Activated CD8-positive, alpha-beta memory T cell treated with anti-CD3 and anti-CD28 coated beads, Interleukin-2, amount 50 U/mL, for 48 hours (primary cell): Measurements from ENCODE around the gene COBLL1.

Source experiments
- DNase-seq: peaks from one replicate; pipeline ENCODE4 v3.0.0-alpha.2; 2020

Gene COBLL1

DNA sequence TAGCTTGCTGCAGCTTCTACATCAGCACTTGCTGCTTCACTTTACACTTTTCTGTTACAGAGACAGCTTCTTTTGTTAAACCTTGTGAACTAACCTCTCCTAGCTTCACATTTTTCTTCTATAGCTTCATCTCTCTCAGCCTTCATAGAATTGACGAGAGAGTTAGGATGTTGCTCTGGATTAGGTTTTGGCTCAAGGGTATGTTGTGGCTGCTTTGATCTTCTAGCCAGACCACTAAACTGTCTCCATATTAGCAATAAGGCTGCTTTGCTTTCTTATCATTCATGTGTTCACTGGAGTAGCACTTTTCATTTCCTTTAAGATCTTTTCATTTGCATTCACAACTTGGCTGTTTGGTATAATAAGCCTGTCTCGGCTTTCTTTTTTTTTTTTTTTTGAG, 174.1 kb downstream of the COBLL1 start:
- DNase-seq: no peak

DNA sequence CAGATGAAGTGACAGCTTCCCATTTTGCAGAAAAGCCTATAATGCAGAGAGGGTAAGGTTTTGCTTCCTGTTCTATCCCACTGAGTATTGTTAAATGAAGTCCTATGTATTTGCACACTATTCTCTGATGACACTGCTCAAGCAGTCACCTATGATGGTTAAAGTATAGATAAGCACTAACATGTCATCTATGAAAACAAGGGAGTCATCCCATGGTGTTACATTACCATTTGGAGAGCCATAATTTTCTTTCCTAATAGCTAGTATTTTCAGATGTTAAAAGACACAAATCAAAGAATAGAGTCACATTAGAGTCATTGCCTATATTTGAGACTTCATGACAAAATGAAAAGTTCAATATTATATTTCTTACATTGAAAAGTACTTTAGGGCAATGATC, 177.6 kb downstream of the COBLL1 start:
- DNase-seq: no peak

DNA sequence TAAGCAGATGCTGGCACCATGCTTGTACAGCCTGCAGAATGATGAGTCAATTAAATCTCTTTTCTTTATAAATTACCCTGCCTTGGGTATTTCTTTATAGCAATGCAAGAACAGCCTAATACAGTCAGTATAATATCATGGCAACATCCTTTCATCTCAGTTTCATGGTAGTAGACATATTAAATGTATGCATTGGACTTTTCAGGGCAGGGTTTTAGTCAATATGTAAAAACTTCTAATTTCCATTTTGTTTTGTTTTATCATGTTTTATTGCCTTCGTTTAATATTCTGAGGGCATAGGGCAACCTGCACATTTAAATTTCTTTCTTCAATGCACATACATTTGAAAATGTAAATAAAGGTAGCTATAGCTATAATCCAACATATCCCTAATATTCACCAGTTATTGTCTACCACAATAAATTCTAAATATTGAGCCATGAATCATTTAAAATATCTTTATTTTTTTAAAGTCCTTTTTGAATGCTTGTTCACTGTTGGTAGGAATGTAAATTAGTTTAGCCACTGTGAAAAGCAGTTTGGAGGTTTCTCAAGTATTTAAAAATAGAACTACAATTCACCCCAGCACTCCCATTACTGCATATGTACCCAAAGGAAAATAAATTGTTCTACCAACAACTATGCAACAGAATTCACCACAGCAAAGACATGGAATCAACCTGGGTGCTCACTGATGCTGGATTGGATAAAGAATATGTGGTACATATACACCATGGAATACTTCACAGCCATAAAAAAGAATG, 178.6 kb downstream of the COBLL1 start:
- DNase-seq: no peak

DNA sequence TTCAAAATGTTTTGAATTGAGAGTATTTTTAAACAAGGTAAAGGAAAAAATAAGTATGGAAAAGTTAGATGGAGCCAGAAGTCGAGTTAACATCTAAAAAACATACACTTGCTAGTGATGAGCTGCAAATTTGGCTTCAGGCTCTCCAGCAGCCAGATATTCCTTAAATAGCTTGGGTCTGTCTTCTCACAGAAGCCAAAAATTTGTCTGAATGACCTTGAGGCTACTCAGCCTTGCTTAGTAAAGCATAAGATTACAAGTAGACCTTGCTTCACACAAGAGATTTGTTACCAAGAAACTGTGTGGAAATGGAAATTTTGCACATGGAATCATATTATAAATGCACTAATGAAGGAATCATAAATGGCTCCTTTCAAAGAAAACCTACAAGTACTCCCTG, 179.6 kb downstream of the COBLL1 start:
- DNase-seq: no peak

DNA sequence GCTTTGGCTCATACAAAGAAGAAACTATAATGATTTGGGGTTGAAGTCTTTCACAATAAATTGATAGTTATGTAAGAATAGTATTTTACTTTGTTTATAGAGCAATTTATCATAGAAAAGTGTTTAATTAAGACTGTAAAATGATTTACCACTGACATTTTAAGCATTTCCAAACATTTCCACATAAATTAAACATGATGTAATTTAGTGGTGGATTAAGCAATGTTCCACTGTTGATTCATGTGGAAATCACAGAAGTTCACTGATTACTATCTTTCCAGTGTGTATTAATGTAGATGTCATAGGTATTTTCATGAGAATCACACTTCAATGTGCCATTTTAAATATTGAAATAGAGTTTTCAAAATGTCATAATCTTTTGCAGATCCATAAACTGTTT, 180.3 kb downstream of the COBLL1 start:
- no peak for DNase-seq

DNA sequence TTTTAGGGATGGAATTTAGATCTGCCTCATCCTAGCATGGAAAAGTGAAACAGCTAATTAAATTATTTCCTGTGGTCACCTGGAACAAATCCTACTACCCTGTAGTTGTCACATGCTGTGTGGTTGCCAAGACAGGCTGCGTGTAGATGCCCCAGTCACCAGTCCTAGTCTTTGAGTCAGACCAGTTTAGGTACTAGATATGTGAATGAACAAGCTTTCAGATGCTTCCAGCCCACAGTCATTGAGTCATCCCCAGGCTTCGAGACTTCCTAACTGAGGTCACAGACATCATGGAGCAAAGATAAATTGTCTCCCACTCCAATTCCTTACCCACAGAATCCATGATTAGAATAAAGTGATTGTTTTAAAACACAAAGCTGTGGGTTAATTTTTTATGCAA, 184.5 kb downstream of the COBLL1 start:
- no peak for DNase-seq

DNA sequence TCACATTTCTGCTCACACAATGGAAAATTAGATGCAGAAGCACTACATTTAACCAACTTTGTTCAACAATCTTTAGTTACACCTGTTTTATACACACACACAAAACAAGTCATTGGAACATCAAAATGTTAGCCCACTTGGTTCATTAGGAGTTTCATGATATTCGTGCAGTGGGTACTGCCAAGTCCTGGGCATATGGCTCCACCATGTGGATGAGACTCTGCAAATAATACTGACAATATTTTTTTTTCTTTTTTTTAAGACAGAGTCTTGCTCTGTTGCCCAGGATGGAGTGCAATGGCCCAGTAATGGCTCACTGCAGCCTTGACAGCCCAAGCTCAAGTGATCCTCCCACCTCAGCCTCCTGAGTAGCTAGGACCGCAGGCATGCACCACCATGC, 185.9 kb downstream of the COBLL1 start:
- DNase-seq: no peak

DNA sequence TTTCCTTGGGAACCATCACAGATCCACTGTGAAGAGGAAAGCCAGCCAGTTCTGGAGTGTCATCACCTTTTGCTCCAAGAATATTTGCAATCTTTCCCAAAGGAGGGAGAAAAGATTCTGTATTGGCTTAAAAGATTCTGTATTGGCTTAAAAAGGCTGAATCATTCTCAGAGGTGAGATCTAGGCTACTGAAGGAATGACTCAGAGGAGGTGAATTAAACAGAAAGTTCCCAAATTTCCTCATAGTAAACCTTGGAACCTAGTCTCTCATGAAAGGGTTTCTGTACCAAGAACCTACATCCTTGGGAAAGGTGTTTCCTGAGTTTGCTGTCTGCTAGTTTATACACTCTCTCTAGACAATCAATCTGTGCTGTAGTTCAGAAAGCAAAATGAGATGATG, 186.3 kb downstream of the COBLL1 start:
- DNase-seq: no peak

DNA sequence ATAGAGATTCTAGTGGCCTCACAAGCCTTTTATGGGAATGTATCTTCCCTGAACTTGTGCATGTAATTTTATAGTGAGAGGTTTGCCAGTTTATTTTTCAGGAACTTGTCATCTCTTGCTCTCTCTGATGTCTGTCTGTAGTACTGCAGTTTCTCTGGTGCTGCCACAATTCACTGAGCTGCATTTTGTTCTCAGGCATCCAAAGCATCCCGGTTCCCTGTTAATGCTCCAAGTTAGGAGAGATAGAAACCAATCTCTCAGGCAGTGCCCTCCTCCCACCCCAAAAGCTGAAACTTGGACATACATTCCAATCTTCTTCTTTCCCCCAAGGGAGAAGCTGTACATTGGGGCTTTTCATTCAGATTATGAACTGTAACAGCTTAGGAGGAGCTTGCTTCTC, 190.3 kb downstream of the COBLL1 start:
- no peak for DNase-seq

DNA sequence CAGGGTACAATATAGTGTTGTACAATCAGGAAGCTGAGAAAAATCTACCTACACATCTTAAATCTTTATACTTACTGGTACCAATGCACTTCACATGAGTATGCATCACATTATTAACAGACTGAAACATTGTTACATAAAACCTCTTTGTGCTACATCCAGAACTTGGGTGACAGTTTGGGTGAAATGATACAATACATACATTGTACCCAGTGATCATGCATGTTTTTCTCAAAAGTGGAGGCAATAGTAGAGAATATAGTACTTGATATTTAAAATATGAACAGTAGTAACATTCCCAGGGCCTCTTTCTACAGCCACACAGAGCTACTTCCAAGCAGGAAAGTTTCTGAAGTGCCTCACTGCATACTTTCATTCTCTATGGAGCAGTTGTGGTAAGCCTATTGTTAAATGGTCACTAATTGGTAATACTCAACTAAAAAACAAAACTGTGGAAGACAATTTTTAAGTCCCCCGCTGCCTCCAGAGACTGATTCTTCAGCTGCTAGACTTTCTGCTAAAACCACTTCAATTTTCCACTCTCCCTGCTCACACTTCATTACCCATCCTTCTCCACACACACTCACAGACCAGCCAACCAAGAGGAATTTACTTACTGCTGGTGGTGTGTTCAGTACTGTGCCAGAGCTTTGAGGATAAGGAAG, 197.5 kb downstream of the COBLL1 start:
- DNase-seq: no peak

DNA sequence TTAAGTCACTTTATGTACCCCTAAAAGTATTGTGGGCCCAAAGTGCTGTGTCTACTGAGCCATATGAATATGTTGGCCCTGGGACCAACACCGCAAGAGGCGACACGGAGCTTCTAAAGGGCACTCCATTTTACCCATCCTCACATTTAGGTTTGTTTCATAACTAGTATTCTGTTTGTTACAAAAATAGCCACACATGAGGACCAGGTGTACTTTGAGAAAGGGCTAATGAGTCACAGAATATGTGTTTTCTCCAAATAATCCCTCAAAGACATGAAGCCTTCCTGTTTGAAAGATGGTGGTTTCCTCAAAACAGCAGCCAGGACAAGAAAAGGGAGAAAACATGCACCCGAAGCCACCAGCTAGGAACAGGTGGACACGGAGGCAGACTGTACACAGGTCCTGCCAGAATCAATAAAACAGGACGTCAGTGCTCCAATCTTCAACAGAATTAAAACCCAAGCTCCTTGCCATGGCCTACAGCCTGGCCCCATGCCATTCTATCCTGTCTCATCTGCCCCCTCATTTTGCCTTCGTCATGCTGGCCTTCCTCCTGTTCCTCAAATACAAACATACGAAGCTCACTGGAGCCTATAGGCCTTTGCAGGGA, 198.6 kb downstream of the COBLL1 start:
- no peak for DNase-seq

DNA sequence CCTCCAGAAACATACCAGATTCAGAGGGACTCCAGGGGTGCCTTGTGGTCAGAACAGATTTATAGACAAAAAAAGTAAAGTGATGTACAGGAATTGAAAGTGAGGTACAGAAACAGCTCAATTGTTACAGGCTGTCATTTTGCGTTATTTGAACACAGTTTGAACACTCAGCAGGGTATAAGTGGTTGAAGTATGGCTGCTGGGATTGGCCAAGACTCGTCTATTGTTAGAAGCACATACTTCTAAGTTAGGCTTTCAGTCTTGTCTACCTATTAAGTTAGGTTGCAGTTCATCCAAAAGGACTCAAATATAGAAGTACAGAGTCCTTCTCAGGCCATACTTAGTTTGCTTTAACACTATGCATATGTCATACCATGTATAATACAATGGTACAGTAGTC, 199.4 kb downstream of the COBLL1 start:
- no peak for DNase-seq
